Astrocyte of the cerebellum (primary cell): ENCODE data around the gene SLC16A6.
"Not testable (repeated sequence)": the region's sequence is repeated elsewhere in the genome, so short reads cannot be mapped to it uniquely, and the experiment has no call there.

Experiments
- DNase-seq: peaks from one replicate; pipeline ENCODE4 v3.0.0-alpha.2; 2011; ENCODE audit warnings: low read depth
- H3K4me3 ChIP-seq: 2 replicates; pipeline ENCODE4 v1.5.1; 2011; ENCODE audit warnings: mild to moderate bottlenecking, low read depth, low read length, moderate library complexity
- CTCF ChIP-seq: IDR thresholded peaks from 2 replicates; pipeline ENCODE4 v1.5.1; 2012; ENCODE audit warnings: low read length, low read depth, moderate library complexity, mild to moderate bottlenecking; ENCODE audit errors: missing control alignments
- in situ Hi-C: cut with HindIII; loops from 2 replicates; pipeline ENCODE4 v1.10.0; 2017; ENCODE audit warnings: low sequenced_read_pairs

The SLC16A6 gene

GRCh38 chr17:68231541-68231940 lies 59.4 kb downstream of the SLC16A6 start:
- no peak overlapping the region for H3K4me3 ChIP-seq
- in situ Hi-C loops = no loop called here
- TF ChIP-seq CTCF = no peak
- DNase-seq = no peak

DNA sequence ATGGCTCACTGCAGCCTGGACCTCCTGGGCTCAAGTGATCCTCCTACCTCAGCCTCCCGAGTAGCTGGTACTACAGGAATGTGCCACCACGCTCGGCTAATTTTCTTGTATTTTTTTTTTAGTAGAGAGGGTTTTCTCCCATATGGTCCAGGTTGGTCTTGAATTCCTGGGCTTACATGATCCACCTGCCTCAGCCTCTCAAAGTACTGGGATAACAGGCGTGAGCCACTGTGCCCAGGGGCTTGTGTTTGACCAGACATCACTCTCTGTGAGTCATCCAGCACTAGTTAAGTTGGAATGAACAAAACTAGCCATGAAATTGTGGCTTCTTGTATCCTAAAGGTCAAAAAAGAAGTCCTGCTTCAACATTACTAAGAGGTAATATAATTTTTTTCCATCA lies 59.8 kb downstream of the SLC16A6 start:
- DNase-seq, in situ Hi-C loops, H3K4me3 ChIP-seq: not testable (repeated sequence)

DNA sequence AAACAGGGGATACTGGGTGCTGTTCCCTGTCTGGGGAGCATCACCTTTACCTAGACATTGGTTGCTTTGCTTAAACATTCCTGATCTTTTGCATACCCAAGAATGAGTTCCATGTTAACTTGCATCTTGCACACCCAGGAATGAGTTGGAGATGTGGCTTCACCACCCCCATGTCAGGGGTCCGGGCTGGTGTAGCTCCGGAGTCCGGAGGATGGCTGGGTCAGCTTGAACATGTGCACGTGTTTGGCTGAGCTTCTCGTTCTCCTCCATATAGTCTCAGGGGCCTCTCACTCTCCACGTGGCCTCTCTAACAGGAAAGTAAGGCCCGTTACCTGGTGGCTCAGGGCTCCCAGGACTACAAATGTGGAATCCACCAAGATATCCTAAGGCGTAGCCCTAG lies 61.3 kb downstream of the SLC16A6 start:
- no peak for DNase-seq
- in situ Hi-C loops = no loop called here
- no peak overlapping the region for H3K4me3 ChIP-seq
- TF ChIP-seq CTCF = no peak

DNA sequence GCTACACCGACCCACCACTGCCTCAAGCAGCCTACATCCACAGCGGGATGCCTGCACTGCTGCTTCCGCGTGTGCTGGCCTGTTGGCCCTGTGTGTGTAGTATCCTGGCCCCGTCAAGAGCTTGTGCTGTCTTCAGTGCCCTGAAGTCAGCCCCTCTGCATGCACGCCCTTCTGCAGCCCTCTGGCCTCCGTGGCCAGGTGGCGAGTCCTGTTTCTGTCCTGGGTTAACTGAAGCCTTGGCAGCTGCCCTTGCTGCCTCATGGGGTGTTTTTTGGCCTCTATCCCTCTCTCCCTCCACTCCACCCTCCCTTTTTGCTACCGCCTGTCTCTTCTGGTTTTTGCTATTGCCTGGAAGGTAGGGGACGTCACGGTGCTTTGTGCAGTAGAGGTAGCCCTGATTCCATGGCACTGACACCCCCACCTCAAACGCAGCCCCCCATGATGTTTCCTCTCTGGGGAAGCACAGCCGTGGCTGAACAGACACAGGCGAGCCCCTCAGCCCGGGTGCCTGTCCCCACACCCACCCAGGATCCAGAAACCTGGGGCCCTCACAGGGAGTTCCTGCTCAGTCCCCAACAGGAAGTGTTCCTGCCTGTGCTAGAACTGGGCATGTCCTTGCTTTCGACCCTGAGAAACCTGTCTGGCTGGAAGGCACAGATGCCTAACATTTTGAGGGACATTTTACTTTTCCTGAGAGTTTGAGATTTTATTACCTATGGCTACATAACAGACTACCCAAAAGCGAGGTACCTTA lies 61.9 kb downstream of the SLC16A6 start:
- no peak for DNase-seq
- in situ Hi-C loops = no loop called here
- no peak overlapping the region for H3K4me3 ChIP-seq
- TF ChIP-seq CTCF = no peak

DNA sequence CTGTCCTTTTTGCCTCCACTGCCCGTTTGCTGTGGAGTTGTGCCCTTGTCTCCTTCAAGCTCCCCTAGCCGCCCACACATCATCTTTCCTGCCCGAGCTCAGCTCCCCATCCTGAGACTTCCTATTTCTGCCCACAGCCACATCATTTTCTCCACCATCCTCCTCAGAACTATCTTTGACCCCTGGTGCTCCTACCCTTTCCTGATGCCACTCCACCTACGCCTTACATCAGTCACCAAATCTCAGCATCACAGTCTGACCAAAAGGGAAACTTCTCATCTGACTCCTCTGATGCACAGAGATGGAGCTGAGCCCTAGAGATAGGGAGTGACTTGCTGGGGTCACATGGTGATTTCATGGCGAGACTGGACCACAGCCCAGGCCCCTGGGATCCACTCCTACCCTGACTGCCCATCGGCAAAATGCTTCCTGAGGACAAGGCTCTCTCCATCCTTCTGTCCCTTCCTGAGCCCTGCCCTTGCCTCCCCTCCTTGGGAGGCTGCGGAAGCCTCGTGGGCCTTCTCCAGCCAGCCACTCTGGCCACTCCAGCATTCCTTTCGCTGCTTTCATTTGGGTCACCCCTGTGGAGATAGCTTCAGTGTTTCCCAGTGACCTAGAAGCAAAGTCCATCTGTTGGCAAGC lies 62.8 kb downstream of the SLC16A6 start:
- DNase-seq, in situ Hi-C loops: not testable (repeated sequence)

GRCh38 chr17:68225055-68225454 lies 65.9 kb downstream of the SLC16A6 start:
- in situ Hi-C loops, DNase-seq, H3K4me3 ChIP-seq: not testable (repeated sequence)

More for the DNA sequence above, 62.8 kb downstream of the SLC16A6 start:
- H3K4me3 ChIP-seq = not testable (repeated sequence)

DNA sequence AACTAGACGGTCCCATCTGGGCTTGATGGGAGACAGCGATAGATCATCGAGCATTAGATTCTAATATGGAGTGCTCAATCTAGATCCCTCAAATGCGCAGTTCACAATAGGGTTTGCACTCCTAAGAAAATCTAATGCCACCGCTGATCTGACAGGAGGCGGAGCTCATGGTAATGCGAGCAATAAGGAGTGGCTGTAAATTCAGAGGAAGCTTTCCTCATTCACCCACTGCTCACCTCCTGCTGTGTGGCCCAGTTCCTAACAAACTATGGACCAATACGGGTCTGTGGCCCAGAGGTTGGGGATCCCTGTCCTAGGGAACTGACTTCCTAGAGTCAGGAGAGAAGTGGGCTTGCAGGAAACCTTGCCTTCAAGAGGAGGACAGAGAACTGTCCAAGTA lies 68.3 kb downstream of the SLC16A6 start:
- DNase-seq = no peak
- no peak for TF ChIP-seq CTCF
- in situ Hi-C loops = no loop called here
- no peak overlapping the region for H3K4me3 ChIP-seq

DNA sequence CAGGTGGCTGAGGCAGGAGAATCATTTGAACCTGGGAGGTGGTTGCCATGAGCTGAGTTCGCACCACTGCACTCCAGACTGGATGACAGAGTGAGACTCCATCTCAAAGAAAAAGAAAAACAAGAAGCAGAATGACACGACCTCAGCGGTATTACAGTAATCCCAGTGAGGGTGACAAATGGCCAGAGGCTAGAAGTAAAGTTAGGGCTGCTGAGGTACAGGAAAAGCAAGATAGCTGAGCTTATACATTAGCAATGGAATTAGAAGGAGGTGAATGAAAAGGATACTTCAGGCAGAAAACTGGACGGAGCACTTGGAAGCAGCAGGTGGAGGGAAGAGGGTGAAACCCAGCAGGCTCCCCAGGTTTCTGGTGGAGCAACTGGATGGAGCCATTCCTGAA lies 69.1 kb downstream of the SLC16A6 start:
- no peak overlapping the region for H3K4me3 ChIP-seq
- TF ChIP-seq CTCF = no peak
- in situ Hi-C loops = no loop called here
- no peak for DNase-seq

GRCh38 chr17:68220786-68221185 lies 70.1 kb downstream of the SLC16A6 start:
- H3K4me3 ChIP-seq, in situ Hi-C loops, DNase-seq: not testable (repeated sequence)

DNA sequence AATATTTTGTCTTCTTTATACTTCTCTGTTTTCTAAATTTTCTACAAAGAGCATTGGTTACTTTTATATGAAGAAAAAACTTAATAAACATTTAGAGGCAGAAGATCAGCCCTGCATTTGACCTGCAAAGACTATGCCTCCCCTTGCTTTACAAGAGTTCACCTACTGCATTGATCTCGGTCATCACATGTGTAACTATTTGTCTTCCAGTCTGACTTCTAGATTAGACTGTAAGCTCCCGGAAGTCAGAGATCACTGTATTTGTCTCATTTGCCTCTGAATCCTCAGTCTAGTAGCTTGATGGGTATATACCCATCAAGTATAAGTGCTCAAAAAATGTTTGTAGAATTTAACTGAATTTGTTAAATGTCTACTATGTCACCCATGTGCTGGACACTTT lies 70.7 kb downstream of the SLC16A6 start:
- in situ Hi-C loops, DNase-seq, H3K4me3 ChIP-seq: not testable (repeated sequence)

- in situ Hi-C loops, DNase-seq: not testable (repeated sequence)
Measured at GRCh38 chr17:68219429-68219828, 71.5 kb downstream of the SLC16A6 start.

More at GRCh38 chr17:68219429-68219828, 71.5 kb downstream of the SLC16A6 start:
- H3K4me3 ChIP-seq = not testable (repeated sequence)
